Activated CD8-positive, alpha-beta memory T cell treated with anti-CD3 and anti-CD28 coated beads, Interleukin-2, amount 50 U/mL, for 4 hours (primary cell): ENCODE results near the gene NHLRC1.
"Not testable (repeated sequence)": the region's sequence is repeated elsewhere in the genome, so short reads cannot be mapped to it uniquely, and the experiment has no call there.

Source experiments
- DNase-seq: peaks from one replicate; pipeline ENCODE4 v3.0.0-alpha.2; 2020

NHLRC1 gene

DNA sequence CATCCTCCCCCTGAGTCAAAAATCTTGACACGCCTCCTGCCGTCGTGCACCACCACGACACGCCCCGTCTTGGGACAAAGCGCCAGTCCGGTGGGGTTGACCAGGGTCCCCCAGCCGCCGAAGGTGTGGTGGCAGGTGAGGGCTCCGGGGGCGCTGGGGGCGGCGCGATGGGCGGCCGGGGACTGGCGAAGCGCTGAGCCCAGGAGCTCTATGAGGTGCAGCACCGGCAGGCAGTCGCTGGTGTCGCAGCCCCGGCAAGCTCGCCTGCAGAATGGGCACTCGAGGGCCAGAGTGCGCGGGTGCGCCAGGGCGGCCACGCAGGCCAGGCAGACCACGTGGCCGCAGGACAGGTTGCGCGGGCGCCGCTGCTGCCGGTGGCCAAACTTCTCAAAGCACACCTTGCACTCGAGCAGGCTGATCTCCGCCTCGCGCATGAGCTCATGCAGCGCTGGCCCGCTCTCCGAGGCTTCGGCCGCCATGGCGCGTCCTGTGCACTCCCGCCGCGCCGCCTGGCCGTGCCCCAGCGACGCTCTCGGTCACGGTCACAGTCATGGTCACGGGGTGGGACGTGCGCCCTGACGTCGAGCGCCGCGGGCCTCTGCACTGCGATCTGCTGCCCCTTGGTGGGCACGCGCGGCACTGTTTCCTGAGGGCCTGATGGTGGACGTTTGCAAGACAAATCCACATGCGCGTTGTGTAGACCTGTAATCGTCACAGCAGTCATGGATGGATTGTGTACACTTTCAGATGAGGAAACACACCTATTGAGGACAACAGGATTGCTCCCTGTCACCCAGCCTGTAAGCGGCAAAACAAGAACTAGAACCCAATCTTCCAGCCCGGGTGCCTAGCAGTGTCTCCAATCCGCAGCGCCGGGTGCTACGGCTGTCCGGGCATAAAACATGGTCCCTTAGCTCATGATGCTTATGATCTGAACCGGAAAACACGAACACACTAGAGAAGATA lies at the start of gene NHLRC1:
Gene NHLRC1, minus strand, starts transcription at position 550 of the 966 bp plus-strand sequence. Its CDS starts 71 bp downstream, at position 479.
- DNase-seq: peak; percentile 73

DNA sequence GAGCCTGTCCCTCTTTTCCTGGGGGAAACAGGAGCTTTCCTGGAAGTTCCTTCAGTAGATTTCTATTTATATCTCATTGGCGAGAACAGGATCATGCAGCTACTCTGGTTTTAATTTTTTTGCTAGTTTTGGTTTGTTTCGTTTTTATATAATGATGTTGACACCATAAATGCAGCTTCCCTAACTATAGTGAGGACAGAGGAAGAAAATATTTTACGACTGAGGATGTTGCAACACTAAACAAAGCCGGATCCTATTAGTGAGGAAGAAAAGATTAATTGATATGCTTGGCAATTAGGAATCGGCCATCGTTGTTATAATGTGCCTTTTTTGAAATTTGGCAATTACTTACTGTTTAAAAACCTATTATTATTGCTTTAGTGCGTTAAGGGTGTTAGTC lies 49.4 kb upstream of the NHLRC1 start:
- no peak for DNase-seq

DNA sequence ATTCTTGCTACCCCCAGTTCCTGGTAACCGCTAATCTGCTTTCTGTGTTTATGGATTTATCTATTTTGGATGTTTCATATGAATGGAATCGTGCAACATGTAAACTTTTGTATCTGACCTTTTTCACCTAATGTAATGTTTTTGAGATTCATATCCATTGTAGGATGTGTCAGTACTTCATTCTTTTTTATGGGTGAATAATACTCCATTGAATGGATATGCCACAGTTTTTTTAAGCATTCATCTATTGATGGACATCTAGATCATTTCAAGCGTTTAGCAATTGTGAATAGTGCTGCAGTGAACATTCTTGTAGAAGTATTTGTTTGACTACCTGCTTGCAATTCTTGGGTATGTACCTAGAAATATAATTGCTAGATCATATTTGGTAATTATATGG lies 45.8 kb upstream of the NHLRC1 start:
- DNase-seq: no peak

DNA sequence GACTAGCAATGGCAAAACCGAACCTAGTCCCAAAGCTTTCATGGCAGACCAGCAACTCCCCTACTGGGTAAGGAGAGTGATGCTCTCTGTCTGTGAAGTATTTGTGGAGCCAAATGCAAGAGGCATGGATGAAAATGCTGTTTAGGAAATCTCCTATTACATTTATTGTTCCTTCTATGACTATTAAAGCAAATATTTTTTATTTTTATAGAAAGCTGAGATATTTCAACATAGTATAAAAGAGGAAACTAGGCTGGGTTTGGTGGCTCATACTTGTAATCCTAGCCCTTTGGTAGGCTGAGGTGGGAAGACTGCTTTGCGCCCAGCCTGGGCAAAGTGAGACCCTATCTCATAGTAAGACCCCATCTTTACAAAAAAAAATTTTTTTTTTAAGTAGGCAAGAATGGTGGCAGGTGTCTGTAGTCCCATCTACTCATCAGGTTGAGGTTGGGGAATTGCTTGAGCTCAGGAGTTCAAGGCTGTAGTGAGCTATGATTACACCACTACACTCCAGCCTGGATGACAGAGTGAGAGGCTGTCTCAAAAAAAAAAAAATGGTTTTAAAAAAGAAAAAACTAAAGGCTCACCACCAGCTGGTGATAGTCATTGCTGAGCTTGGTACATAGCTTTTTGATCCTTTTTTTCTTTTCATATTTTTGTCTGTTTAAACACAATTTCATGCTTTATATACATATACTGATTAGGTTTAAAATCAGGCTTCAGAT lies 44.0 kb upstream of the NHLRC1 start:
- DNase-seq: no peak

DNA sequence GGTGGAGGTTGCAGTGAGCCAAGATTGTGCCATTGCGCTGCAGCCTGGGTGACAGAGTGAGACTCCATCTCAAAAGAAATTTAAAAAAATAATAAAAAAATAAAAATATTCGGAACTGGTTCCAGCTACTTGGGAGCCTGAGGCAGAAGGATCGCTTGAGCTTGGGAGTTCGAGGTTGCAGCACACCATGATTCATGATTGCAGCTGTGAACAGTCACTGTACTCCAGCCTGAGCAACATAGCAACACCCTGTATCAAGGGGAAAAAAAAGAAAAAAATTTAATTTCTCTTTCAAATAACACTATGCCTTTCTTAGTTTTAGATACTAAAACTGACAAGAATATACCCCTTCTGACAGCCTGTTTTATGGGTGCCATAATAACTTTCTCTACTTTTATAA lies 43.3 kb upstream of the NHLRC1 start:
- DNase-seq: no peak

DNA sequence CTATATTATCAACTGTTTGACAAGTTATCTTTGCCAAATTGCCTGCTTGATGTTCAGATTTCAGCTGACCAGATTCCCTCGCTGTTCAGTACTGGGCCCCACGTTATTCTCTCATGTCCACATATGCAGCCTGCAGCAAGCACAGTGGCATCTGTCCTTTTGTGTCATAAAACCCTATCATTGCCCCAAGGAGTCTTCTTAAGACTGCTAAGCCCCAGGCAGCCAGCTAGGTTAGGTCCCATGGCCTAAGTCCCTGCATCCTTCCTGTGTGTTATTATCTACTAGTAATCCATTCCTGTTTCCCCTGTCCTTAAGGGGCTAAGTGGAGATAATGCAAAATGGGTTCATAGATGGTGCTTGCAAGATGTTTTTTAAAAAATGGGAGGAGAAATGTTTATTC lies 39.9 kb upstream of the NHLRC1 start:
- no peak for DNase-seq

DNA sequence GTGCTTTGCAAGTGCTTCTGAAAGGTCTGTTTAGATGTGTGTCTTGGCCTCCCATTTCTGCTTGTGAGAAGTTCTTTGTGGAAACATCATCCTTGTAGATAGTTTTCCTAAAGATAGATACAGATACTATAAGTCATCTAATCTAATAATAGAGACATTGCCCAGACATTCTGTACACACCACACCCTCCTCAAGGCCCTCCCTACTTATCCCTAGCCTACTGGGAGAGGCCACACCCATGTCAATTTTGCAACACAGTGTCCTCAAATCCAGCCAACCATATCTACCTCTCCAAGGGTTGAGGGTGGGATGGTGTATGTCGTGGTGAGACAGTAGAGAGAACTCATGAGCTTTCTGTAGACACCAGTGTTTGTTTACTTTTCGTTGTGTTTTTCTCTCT lies 39.0 kb upstream of the NHLRC1 start:
- DNase-seq: no peak

DNA sequence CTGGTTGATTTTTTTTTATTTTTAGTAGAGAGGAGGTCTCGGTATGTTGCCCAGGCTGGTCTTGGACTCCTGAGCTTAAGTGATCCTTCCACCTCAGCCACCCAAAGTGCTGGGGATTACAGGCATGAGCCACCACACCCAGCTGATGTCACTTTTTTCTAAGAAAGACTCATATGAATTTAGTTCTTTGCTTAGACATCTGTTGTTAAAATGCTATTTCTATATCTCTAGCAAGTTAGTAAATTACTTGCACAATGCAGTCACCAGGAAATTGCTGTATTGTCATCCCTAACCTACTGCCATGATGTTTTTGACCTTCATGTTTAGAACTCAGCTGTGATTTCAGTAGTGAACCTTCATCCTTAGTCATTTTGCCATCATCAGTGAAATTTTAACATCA lies 38.4 kb upstream of the NHLRC1 start:
- DNase-seq: no peak

DNA sequence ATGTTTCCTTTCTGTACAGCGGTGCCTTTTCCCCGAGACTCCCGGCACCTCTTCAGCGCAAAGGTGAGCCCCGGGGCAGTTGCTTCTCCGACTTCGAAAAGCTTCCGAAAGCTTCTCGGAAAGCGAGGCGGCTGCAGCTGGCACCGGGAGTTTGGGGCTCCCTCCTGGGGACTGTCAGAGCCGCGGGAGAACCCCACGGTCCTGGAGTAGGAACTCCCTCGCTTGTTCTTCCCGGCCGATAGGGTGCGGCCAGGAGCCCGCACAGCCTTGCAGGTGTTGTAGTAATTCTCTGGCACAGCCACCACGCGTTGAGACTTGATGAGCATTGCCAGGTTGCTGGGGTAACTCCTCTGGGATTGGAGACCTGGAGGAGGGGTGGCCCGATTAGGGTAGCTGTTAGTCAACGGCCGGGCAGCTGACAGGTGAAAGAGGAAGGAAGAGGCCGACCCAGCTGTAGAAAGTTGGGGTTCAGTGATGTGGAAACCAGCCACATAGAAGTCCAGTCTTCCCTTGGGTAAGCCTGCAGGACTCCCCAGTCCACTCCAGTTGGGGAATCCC lies 33.5 kb upstream of the NHLRC1 start:
- peak; percentile 38 for DNase-seq

DNA sequence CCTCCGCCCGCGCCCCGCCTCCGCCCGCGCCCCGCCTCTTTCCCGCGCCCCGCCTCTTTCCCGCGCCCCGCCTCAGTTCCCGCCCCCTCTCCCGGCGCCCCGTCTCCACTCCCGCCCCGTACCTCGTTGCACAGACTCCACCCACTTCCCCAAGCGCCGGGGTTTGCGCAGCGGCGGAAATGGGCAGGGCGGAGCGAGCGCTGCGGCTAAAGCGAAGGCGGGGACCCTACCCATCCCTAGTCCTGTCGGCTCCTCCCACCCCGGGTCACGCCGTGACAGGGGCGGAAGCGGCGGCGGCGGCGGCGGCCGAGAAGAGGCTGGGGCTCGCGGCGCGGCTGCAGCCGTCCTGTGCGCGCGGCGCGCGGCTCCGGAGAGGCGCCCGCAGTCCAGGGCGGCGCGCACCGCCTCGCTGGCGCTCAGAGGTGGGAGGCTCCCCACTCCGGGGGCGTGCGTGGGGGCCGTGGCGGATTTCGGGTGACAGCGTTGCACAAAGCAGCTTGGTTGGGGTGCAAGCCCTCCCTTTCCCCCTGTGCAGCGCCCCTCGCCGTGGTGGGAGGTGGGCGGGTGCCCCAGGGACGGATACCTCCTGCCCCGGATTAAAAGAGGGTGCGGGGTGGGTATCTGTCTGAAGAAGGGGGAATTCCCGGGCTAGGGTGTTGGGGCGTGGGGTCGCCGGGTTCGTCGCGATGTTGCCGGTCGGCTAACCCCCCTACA lies 32.8 kb upstream of the NHLRC1 start, which contains the start of gene KDM1B:
Gene KDM1B, plus strand, starts transcription at position 273 of the 714 bp plus-strand sequence. CDS start 4,474 bp downstream, outside the sequence.
- peak; percentile 98 for DNase-seq

DNA sequence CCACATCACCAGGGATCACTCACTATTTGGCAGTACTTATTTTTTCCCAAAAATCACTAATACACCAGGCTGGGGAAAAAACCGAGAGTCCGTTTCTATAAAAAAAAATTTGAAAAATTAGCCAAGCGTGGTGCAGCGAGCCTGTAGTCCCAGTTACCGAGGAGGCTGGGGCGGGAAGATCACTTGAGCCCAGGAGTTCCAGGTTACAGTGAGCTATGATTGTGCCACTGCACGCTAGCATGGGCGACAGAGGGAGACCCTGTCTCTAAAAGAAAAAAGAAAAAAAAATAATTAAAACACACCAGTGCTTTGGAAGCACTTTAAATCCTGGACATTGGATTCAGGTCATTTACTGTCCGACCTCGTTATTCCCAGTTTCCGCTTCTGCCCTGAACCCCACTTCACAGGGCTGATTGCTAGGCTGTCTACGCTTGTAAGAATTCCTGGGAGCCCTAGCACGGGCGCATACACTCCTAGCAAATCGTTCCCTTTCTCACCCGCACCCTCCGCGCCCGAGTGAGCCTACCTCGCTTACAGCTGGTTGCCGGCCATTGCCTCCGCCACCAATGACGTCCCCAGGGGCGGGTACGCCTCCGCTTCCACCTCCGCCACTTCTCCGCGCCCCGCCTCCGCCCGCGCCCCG lies 32.2 kb upstream of the NHLRC1 start, which contains the start of gene TPMT:
Gene TPMT, minus strand, starts transcription at position 571 of the 643 bp plus-strand sequence. CDS start 5,950 bp downstream, outside the sequence.
- peak; percentile 17 for DNase-seq

DNA sequence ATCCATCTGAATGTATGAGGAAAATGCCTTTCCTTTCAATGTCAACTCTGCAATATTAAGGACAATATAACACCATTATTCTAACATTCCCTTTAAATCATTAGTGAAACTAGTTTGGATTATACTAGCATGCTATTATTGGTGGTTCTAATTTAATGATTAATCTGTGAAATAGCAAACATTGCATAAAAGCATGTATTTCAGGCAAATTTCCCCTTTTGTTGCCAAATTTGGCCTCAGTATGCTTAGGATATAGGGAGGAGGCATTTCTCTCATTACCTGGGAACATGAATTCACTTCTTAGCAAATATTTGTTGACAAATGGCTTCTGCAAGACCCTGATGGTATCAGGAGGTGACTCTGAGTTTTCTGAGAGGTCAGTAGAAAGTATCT lies 30.8 kb upstream of the NHLRC1 start:
- DNase-seq: no peak

DNA sequence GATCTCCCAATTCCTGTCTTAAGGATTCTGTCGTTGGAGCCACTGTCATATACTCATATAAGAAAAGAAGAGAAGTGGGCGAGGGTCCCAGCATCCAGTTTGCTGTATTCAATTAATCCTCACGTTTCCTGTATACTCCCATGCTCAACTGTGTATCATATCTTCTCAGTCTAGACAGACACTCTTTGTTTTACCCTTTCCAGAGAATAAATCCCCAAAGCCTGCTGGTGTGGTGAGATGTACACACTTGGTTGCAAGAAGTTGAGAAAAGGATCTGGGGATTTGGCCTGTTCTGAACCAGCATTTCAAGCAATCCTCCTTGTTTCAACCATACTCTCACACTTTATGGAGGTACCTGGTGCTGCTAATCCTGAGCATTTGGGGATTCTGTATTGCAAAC lies 29.3 kb upstream of the NHLRC1 start:
- DNase-seq: no peak

DNA sequence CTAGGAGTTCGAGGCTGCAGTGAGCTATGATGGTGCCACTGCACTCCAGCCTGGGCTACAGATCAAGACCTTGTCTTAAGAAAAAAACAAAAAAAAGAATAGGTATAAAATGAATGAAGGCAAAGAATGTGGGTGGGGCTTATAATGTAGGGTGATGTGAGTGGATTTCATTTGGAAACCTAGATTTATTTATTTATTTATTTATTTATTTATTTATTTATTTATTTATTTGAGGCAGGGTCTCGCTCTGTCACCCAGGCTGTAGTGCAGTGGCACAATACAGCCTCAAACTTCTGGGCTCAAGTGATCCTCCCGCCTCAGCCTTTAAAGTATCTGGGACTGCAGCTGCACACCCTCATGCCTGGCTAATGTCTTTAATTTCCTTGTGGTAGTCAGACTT lies 28.9 kb upstream of the NHLRC1 start:
- not testable (repeated sequence) for DNase-seq

DNA sequence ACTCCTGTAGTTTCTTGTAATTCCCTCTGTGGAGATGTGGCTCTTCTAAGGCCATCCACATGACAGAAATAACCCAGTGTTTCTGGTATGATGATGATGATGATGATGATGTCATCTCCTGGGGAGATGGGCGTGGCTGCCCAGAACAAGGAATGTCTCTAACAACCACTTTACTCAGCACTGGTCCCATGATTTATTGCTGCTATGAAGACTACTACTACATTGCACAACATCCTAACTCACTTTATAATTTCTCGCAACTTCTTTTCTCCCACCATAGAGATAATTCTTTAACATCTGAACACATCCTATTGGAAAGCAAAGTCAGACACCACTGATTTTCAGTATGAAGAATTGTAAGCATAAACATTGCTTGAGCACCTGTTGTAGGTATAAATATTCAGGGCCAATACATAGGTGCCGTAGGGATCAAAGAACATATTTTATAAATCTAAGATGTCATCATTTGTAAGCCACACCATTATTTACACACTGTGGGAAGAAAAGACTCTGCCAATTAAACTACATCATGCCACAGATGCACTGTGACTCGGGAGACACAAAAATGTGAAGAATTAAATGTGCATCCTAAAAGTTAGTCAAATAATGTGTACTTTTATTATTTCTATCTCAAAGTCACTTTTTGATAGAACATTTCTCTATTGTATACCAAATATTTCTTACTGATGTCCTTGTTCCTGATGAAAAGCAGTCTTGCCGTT lies 26.0 kb upstream of the NHLRC1 start:
- no peak for DNase-seq

DNA sequence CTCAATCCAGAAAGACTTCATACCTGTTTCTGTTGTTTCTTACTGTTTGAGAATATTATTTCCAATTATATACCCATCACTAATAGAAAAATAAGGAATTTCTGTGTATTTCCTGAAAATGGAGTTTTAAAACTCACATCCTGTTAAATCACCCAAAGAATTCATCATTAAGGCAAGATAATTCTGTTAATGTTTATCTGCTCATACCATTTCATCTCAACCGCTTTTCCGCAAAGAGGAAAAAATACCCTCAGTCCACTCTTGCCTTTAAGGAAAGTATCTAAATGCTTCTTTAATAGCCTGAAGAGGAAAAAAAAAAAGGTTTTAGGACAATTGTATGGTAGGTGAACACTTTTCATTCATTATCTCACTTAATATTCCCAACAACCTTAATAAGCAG lies 25.1 kb upstream of the NHLRC1 start:
- DNase-seq: no peak

DNA sequence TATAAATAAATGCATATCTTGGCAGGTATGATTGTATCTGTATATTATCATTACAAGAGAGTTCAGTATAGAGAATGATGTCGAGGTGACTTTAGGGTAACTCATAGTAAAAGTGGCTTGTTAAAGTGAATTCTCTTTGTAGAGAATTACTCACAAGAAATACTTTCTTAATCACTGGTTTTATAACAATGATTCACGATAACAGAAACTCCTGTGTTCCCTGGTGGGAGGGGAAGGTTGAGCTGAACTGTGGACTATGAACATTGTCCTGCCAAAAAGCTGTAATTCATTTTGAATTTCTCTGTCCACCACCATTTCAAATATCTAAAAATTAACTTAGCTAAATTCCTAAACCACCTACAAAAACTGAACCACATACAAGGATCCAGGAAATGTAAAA lies 24.7 kb upstream of the NHLRC1 start:
- no peak for DNase-seq

DNA sequence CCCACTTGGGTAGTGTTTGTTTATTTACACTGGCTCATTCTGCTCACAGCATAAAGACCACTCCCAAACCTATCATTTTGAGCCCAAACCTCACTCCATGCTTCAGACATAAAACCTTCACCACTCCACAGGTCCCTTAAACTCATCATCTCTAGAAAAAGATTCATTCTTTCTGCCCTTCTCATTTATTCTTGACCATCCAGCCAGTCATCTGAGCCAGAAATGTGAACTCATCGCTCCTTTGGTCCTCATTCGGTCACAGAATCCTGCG lies 20.0 kb upstream of the NHLRC1 start:
- no peak for DNase-seq

DNA sequence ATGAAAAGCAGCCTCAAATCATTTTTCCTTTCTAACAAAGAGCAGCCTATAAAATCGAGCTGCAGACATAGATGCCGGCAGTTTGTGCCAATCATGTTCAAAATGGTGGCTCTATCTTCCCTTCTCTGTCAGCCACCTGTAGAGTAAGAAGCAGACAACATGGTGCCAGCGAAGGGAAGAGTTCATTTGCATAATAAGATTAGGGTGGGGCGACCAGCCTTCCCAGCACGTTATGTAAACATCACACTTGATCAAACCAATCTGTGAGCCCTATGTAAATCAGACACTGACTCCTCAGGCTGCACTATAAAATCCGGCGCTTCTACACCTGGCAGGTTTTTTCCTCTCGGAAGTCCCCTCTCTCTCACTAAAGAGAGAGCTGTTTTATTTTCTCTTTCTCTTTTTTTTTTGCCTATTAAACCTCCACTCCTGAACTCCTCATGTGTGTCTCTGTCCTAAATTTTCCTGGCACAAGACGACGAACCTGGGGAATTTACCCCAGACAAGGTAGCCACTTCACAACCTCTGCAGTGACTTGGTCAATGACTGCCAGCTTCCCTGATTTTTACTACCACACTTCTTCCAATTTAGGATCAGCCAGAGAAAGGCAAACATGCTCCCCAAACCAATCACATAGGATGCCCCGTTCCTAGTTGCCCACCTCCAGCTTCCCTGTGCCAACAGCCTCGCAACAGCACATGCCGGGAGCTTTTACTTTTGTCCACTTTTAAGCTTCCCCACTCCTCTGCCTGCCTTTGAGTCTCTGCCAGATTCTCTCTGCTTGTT lies 19.5 kb upstream of the NHLRC1 start:
- DNase-seq: no peak

DNA sequence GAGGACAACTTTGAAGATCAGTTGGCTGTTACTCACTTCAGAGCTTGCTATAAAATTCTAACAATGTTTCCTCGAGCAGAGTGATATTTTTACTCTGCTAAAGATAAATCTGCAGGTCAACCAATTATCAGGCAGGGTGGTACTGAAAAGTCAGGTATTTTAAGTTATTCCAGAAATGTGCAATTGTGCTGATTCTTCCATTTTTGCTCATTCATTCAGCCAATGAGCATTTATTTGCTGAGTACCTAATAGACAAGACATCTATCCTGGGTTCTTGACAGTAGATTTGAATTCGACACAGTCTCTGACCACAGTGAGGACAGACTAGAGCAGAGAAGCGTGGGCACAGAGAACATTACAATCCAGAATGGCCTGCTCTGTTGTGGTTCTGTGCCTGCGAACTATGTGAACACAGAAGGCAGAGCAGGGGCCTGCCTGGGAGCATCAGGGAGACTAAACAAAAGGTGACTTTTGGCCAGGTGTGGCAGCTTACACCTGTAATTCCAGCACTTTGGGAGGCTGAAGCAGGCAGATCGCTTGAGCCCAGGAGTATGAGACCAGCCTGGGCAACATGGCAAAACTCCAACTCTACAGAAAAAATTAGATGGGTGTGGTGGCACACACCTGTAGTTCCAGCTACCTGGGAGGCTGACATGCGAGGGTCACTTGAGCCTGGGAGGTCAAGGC lies 17.6 kb upstream of the NHLRC1 start:
- DNase-seq: no peak
